ENCODE measurements around the gene LRRC10B. TPM values are rescaled to one million over a fixed set of nuclear protein-coding genes. Genes with fewer than 3 reads are reported as not detected.

LRRC10B gene
- total RNA-seq, 1 experiment from 2014 or later = 1.1 TPM

- Histone ChIP-seq H3K9me2 (ENCODE audit: insufficient read depth) (no peaks in the 10 kb centered on the region), H3K4me2 (no peak overlapping the region), H3K4me3 (no peak overlapping the region), H3F3A (ENCODE audit: insufficient read depth, low read depth) (no peaks in the 10 kb centered on the region; the same call in 1 of the 2 replicates), H2AFZ (no peak overlapping the region), H3K9me3 (ENCODE audit: insufficient read depth, low read depth) (no peaks in the 10 kb centered on the region), H3K79me2 (ENCODE audit: low read depth) (no peaks in the 10 kb centered on the region), H3K27me3 (ENCODE audit: insufficient read depth, low read depth) (peaks cover 12% of the 10 kb centered on the region; the same call in 1 of the 2 replicates), H3K36me3 (ENCODE audit: low read depth) (no peaks in the 10 kb centered on the region), H4K20me1 (ENCODE audit: insufficient read depth) (no peaks in the 10 kb centered on the region), H3K27ac (no peak overlapping the region), H3K4me1 (replicated peaks; ENCODE audit: insufficient read depth) (peaks cover 17% of the 10 kb centered on the region)
- POLR2A ChIA-PET (ENCODE audit: unreplicated experiment) = no interaction called here
- intact Hi-C loops (cut with micrococcal nuclease; ENCODE audit: unreplicated experiment) = loop anchor here (2.0 kb wide), 1 partner anchor 86 kb away; no protein-coding TSS in a partner anchor
- TF ChIP-seq EZH2 (IDR thresholded peaks at IDR 0.05; ENCODE audit: low read depth) (no peak), CTCF (conservative IDR thresholded peaks at IDR 0.05) (no peak)
- CTCF ChIA-PET = interaction anchor here (0.6 kb wide), 1 partner anchor 28 kb away, joined by 3 read pairs; no protein-coding TSS in a partner anchor
- BruUV-seq (replicated peaks) = no TSS peak
- DNase-seq = no peak
Measured at GRCh38 chr11:61538636-61538961, 30.1 kb downstream of the LRRC10B start.

GRCh38 chr11:61539006-61539405 lies 30.5 kb downstream of the LRRC10B start:
- POLR2A ChIA-PET (ENCODE audit: unreplicated experiment) = no interaction called here
- H3K36me3 ChIP-seq (ENCODE audit: low read depth) = no peaks in the 10 kb centered on the region
- TF ChIP-seq EZH2 (IDR thresholded peaks at IDR 0.05; ENCODE audit: low read depth) (no peak), CTCF (conservative IDR thresholded peaks at IDR 0.05) (no peak)
- no peak overlapping the region for H3K27ac ChIP-seq
- no peaks in the 10 kb centered on the region for H3K9me2 ChIP-seq (ENCODE audit: insufficient read depth)
- no peak overlapping the region for H3K4me3 ChIP-seq
- H3K4me1 ChIP-seq (replicated peaks; ENCODE audit: insufficient read depth) = peaks cover 21% of the 10 kb centered on the region
- no peaks in the 10 kb centered on the region; the same call in 1 of the 2 replicates for H3F3A ChIP-seq (ENCODE audit: insufficient read depth, low read depth)
- CTCF ChIA-PET = interaction anchor here (0.6 kb wide), 1 partner anchor 28 kb away, joined by 3 read pairs; no protein-coding TSS in a partner anchor
- peaks cover 8% of the 10 kb centered on the region; the same call in 1 of the 2 replicates for H3K27me3 ChIP-seq (ENCODE audit: insufficient read depth, low read depth)
- H2AFZ ChIP-seq = no peak overlapping the region
- intact Hi-C loops (cut with micrococcal nuclease; ENCODE audit: unreplicated experiment) = loop anchor here (2.0 kb wide), 1 partner anchor 86 kb away; no protein-coding TSS in a partner anchor
- no peaks in the 10 kb centered on the region for H3K9me3 ChIP-seq (ENCODE audit: insufficient read depth, low read depth)
- BruUV-seq (replicated peaks) = no TSS peak
- H3K79me2 ChIP-seq (ENCODE audit: low read depth) = no peaks in the 10 kb centered on the region
- no peaks in the 10 kb centered on the region for H4K20me1 ChIP-seq (ENCODE audit: insufficient read depth)
- no peak overlapping the region for H3K4me2 ChIP-seq
- DNase-seq = no peak

GRCh38 chr11:61539831-61540357 lies 31.3 kb downstream of the LRRC10B start:
- DNase-seq = no peak
- H3K4me2 ChIP-seq = no peak overlapping the region
- H3K27me3 ChIP-seq (ENCODE audit: insufficient read depth, low read depth) = no peaks in the 10 kb centered on the region; the same call in 1 of the 2 replicates
- H3K27ac ChIP-seq = no peak overlapping the region
- TF ChIP-seq EZH2 (IDR thresholded peaks at IDR 0.05; ENCODE audit: low read depth) = no peak
- no peak for TF ChIP-seq CTCF (conservative IDR thresholded peaks at IDR 0.05)
- H3K79me2 ChIP-seq (ENCODE audit: low read depth) = no peaks in the 10 kb centered on the region
- no peaks in the 10 kb centered on the region; the same call in 1 of the 2 replicates for H3F3A ChIP-seq (ENCODE audit: insufficient read depth, low read depth)
- H3K4me1 ChIP-seq (replicated peaks; ENCODE audit: insufficient read depth) = peaks cover 25% of the 10 kb centered on the region
- H3K36me3 ChIP-seq (ENCODE audit: low read depth) = no peaks in the 10 kb centered on the region
- intact Hi-C loops (cut with micrococcal nuclease; ENCODE audit: unreplicated experiment) = loop anchor here (2.0 kb wide), 1 partner anchor 85 kb away; no protein-coding TSS in a partner anchor
- no peak overlapping the region for H3K4me3 ChIP-seq
- no peaks in the 10 kb centered on the region for H3K9me2 ChIP-seq (ENCODE audit: insufficient read depth)
- H3K9me3 ChIP-seq (ENCODE audit: insufficient read depth, low read depth) = no peaks in the 10 kb centered on the region
- H4K20me1 ChIP-seq (ENCODE audit: insufficient read depth) = no peaks in the 10 kb centered on the region
- no TSS peak for BruUV-seq (replicated peaks)
- POLR2A ChIA-PET (ENCODE audit: unreplicated experiment) = no interaction called here
- no peak overlapping the region for H2AFZ ChIP-seq
- CTCF ChIA-PET = no interaction called here

Data from PC-9 (cell line).